ENCODE data around the gene C9orf85.
"Not testable (repeated sequence)": the region's sequence is repeated elsewhere in the genome, so short reads cannot be mapped to it uniquely, and the experiment has no call there.

Gene C9orf85

DNA sequence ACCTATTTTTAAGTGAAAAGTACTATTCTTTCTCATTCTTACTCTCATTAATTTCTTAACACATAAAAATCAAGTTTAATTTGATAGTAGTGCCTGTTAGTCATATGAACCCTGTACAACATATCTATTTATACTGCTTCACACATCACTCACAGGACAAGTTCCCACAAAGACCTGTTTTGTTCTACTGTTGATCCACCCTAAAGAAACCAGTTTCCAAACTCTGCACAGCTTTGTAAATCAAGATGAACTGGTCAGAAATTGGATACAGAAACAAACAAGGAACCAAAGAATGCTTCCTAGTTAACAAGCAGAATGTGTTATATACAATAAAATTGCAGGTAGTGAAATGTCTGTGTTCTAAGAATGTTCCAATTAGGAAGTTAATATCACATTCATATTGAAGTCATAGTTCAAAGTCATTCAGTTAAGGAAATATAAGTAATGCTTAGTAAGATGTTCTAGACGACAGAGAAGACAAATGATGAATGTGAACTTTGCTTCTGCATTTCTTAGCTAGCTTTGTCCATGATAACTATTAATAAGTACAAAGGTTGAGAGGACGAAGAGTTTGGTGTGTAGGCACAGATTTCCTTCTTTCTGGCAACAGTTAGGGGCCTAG, 33.4 kb downstream of the C9orf85 start:
- no peak for DNase-seq

GRCh38 chr9:71954652-71955051, 43.2 kb downstream of the C9orf85 start:
- DNase-seq = not testable (repeated sequence)

DNA sequence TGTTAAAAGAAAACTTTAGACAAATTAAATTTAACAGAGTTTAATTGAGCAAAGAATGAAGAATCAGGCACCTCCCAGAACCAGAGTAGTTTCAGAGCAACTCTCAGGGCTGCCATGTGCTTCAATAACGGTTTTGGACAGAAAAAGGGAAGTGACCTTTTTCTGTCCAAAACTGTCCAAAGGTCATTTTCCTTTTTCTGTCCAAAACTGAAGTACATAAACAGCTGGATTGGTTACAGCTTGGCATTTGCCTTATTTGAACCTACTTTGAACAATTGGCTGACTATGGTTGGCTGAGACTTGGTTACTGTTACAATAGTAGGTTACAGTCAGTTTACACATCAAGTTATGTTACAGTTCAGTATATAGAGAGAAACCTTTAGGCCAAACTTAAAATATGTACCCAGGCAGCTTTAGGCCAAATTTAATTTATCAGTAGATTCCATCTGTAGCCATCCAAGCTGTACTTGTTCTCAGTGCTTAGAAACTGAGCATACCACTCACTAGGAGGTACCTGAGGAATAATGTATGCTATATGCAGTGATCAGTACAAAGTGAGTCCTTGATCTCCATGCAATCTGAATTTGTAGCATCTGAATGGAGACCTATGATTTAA, 44.0 kb downstream of the C9orf85 start:
- DNase-seq = no peak

DNA sequence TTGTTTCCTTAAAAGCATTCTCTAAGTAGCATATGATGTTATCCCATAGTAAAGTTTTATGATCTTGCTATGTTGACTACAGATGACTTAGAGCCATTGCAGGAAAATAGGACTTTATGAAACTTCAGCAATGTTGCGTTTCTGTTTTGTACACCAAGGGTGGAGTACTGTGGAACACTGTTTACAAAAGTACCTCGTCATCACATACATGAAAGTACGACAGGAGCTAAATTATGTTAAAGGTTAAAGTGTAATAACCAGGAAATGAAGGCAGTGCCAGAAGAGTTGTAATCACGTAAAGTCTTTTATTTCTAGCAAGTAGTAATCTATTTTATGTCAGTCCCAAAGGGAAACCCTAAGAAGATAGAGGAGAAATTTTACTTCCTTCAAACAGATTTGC, 50.9 kb downstream of the C9orf85 start:
- DNase-seq = no peak

DNA sequence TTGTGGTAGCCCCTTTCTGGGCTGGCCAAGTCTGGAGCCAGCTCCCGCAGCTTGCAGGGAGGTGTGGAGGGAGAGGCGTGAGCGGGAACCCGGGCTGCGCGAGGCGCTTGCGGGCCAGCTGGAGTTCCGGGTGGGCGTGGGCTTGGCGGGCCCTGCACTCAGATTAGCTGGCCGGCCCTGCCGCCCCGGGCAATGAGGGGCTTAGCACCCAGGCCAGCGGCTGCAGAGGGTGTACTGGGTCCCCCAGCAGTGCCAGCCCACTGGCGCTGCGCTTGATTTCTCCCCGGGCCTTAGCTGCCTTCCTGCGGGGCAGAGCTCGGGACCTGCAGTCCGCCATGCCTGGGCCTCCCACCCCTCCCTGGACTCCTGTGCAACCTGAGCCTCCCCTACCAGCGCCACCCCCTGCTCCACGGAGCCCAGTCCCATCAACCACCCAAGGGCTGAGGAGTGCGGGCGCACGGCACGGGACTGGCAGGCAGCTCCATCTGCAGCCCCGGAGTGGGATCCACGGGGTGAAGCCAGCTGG, 52.1 kb downstream of the C9orf85 start:
- not testable (repeated sequence) for DNase-seq

- no peak for DNase-seq
These were observed 54.0 kb downstream of the C9orf85 start for GRCh38 chr9:71965403-71965802.

DNA sequence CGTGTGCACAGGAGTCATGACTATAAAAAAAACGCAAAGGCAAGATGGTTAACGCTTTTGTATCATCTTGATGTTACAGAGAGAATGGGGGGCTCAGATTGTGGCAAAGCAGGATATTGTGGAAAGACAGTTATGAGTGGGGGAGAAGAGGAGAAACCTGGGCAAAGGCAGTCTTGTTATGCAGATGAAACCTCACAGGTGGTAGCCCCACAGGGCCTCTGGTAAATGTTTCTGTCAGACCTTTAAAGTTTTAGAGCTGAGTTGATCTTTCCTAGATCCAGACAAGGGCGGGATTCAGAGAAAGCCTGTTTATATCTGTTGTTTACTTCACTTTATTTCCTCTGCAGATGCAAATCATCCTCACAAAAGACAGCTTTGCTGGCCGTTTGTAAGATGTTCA, 55.2 kb downstream of the C9orf85 start:
- no peak for DNase-seq

GRCh38 chr9:71968541-71969090, 57.2 kb downstream of the C9orf85 start:
- no peak for DNase-seq

DNA sequence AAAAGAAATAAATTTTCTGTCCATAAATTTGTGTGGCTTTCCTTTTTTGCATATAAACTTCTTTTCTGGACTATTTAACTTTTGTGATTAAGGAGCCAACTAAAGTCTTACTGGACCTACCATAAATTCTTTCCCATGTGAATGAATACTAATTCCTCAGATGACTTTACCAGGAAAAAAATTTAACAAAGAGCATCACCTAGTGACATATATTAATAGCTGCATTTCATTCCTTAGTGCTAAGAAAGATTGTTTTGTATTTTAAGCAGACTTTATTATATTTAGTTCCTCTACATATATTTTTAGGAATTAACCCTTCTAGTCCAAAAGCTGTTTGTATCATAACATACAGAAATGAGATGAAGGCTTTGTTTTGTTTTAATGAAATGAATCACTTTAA, 64.4 kb downstream of the C9orf85 start:
- DNase-seq = no peak

DNA sequence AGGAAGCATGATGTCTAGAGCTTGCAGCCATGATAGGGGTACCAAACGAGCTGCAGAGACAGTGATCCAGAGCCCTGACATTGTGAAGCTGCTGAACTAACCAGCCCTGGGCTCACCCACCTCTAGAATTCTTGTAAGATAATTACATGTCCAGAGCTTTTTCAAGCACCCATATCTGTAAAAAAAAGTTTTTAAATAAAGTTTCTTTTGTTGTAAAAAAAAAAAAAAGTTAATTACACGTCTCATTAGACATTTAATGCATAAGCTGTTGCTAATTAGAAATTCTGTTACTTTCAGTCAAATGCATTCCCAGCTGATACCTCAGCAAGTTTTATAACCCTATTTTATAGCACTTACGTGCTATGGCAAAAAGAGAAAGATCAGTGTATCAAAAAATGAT, 65.6 kb downstream of the C9orf85 start:
- DNase-seq = no peak

DNA sequence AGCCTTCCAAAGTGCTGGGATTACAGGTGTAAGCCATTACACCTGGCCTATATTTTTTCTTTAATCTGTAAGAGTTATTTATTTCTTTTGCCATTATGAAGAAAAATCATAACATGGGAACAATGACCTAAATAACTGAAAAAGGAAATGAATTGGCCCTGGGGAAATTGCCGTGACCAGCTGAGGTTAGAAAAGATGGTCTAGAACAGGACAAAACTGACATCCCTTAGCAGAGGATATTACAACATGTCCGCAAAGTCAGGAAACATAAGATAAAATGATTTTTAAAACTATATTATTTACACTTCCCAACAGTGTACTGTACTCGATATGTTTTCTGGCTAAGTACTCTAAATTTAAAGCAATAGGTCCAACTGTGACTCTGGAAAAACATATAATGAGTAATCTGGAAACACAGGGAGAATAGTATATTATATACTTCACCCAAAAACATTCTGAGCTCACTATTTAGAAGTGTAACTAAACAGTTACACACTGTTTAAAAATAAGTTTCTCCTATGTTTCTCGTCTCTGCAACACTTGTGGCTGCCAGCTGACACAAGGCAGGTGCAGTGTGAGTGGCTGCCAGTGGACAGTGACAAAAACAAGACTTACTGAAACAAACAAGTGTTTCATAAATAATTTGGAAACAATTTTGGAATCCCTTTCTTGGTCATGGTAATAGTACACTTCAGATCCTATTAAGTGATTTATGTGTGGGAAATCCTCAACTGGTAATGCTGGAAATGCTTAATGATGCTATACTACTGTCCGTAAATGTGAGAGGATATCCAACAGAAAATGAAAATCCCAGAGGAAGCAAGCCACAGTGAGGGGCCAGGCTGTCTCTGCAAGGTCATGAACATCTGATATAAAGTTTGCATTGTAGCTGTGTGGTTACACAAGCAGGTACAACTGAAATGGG, 69.1 kb downstream of the C9orf85 start:
- DNase-seq = no peak

DNA sequence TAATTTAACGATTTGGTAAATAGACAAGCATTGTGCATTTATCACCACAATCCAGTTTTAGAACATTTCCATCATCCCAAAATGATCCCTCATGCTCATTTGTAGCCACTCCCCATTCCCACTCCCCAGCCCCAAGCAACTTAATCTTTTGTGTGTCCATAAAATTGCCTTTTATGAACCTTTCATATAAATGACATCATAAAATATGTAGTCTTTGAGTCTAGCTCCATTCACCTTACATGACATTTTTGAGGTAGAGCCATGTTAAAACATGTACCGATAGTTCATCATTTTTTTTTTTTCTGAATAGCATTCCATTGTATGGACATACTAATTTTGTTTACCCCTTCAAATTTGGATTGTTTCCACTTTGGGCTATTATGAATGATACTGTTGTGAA, 70.5 kb downstream of the C9orf85 start:
- no peak for DNase-seq

DNA sequence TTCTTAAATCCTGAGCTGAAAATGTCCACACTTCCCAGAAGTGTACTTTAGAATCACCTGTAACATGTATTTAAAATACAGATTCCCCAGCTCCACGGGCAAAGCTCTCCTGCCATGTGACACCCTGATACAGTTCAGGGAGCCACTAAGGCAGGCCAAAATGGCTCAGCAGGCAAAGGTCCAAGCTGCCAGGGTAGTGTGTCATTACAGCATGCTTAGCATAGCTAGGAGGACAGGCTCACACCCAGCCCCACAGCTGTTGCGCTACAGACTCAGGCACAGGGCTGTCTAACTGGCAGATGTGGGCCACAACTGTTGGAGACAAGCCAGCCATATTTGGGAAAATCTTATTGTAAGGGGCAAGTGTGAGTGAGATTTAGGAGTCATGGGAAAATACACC, 73.0 kb downstream of the C9orf85 start:
- no peak for DNase-seq

- DNase-seq = no peak
These were observed 73.4 kb downstream of the C9orf85 start for GRCh38 chr9:71984831-71985281.

GRCh38 chr9:71985297-71985911, 74.0 kb downstream of the C9orf85 start:
- no peak for DNase-seq

DNA sequence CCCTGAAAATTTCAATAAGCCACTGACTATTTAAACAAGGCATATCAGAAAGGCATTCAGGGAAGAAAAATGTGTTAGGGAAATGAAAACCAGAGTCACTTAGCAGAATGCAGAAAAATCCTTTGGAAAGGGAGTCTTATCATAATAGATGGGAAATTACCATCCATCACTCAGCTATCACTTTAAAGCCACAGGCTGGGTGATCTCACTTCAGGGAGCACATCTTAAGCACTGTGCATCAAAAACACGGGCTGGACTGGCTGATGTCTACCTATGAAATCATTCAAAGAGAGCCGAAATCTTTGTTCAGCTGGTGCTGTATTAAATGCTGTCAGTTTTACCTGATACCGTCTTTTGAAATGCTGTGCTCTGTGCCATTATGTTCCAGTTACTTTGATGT, 75.5 kb downstream of the C9orf85 start:
- DNase-seq = no peak

DNA sequence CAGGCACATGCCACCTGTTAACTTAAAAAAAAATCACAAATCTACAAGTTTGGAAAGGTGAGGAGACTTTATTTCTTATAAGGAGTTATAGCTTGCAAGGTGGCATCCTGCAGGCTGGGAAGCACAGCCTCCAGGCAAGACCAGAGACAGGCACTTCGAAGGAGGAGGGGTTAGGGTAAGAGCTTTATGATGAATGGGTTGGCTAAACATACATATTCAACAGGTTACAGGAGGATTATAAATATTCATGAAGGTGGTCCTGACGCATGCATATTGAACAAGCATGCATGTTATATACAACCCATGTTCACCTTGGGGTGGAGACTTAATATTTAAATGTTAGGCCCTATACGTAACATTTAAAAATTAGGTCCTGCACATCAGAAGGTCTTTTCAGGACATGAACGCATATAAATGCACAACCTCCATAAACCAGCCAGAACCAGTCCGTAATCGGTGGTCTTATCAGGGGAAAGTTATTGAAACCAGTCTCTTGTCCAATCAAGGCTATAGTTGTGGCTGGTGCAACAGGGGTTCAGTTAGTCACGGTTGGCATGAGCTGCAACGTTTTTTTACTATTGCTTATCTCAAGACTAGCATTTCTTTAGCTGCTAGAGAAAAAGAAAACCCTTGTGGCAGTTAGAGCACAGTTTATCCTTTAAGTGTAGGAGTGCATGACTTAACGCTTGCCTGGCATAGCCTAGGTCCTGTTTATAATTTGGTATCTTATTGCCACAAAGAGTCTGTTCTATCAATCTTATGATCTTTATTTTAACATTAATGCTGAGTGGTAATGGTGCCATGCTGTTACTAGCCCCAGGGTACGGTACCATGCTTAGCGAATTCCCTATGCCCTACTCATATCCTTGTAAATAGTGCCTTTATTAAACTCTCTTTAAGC, 76.3 kb downstream of the C9orf85 start:
- no peak for DNase-seq

DNA sequence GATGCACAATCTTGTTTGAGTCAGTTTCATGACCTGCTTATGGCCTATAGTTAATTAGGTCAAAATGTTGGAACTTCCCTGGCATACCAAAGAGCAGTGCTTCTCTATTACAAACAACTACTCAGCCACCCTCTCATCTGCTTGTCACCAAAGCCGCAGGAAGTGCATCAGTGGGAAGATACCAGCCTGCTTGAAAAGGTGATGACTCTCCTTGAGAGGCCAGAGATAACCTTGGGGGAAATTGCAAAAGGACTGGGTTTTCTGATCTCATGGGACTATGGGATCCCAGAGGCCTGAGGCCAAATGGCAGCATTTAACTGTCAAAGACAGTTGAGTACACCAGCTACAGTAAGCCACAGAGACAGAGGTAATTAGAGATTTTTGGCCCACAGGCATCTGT, 79.0 kb downstream of the C9orf85 start:
- no peak for DNase-seq

- DNase-seq = no peak
These were observed 94.0 kb downstream of the C9orf85 start for GRCh38 chr9:72005451-72005850.

- no peak for DNase-seq
These were observed 95.1 kb downstream of the C9orf85 start for GRCh38 chr9:72006501-72006900.

- DNase-seq = not testable (repeated sequence)
These were observed 96.3 kb downstream of the C9orf85 start for GRCh38 chr9:72007726-72008125.

DNA sequence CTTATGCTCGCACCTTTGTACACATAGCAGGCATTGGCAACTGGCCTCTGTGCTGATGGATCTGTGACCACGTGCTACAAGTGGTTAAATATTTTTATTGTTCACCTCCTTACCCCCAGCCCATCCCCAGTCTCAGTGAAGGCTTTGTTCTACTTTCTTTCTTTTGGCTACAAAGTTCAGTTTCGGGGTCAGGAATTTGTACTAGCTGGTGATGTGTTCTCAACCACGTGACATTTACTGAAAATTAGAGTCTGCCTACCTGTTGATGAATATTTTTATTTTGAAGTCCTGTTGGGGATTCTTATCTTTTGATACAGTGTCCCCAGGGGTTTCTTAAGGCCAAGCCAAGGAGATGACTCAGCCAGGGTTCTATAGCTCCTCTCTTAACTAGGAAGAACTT, 101.2 kb downstream of the C9orf85 start:
- no peak for DNase-seq
